HEK293T (cell line): Measurements from ENCODE around the gene MAP1LC3A.

ENCODE experiments used
- CTCF ChIA-PET: fragments of 350-600 bp; formaldehyde crosslinking; extraction: SDS; loops from one replicate; lab custom pipeline; 2021; ENCODE audit warnings: antibody characterized with exemption, inconsistent platforms; lab: Yijun Ruan, JAX
- POLR2A ChIA-PET: fragments of 350-600 bp; formaldehyde crosslinking; extraction: SDS; loops from one replicate; lab custom pipeline; 2020; ENCODE audit warnings: antibody characterized with exemption, inconsistent platforms; lab: Yijun Ruan, JAX
- DNase-seq: peaks from one replicate; pipeline ENCODE4 v3.0.0; 2012; ENCODE audit warnings: mixed read lengths; ENCODE audit errors: extremely low spot score
- ARNT ChIP-seq: fragments of 450-650 bp; IDR thresholded peaks from 2 replicates; pipeline ENCODE4 v1.6.1; 2017; ENCODE audit warnings: mild to moderate bottlenecking
- BHLHE40 ChIP-seq: fragments of 450-650 bp; IDR thresholded peaks from 2 replicates; pipeline ENCODE4 v1.6.1; 2016; ENCODE audit warnings: mild to moderate bottlenecking, moderate library complexity, borderline replicate concordance
- CTBP1 ChIP-seq: fragments of 450-650 bp; IDR thresholded peaks from 2 replicates; pipeline ENCODE4 v1.6.1; 2016; ENCODE audit warnings: borderline replicate concordance
- ELF4 ChIP-seq: fragments of 450-650 bp; IDR thresholded peaks from 2 replicates; pipeline ENCODE4 v1.6.1; 2017; ENCODE audit warnings: antibody characterized with exemption
- FOXA1 ChIP-seq: fragments of 450-650 bp; IDR thresholded peaks from 2 replicates; pipeline ENCODE4 v1.6.1; 2016; ENCODE audit warnings: mild to moderate bottlenecking
- FOXK2 ChIP-seq: fragments of 450-650 bp; IDR thresholded peaks from 2 replicates; pipeline ENCODE4 v1.6.1; 2016; ENCODE audit warnings: mild to moderate bottlenecking
- FOXM1 ChIP-seq: fragments of 450-650 bp; IDR thresholded peaks from 2 replicates; pipeline ENCODE4 v1.6.1; 2017; ENCODE audit warnings: mild to moderate bottlenecking, borderline replicate concordance
- HDGF ChIP-seq: fragments of 450-650 bp; IDR thresholded peaks from 2 replicates; pipeline ENCODE4 v1.6.1; 2017; ENCODE audit warnings: antibody characterized with exemption, borderline replicate concordance
- L3MBTL2 ChIP-seq: fragments of 450-650 bp; conservative IDR thresholded peaks from 2 replicates; pipeline ENCODE4 v1.6.1; 2016; ENCODE audit warnings: mild to moderate bottlenecking
- LEF1 ChIP-seq: fragments of 450-650 bp; IDR thresholded peaks from 2 replicates; pipeline ENCODE4 v1.6.1; 2017; ENCODE audit warnings: mild to moderate bottlenecking, borderline replicate concordance
- NFRKB ChIP-seq: fragments of 450-650 bp; IDR thresholded peaks from 2 replicates; pipeline ENCODE4 v1.6.1; 2016; ENCODE audit warnings: mild to moderate bottlenecking, moderate library complexity
- PKNOX1 ChIP-seq: fragments of 450-650 bp; IDR thresholded peaks from 2 replicates; pipeline ENCODE4 v1.6.1; 2016
- SP1 ChIP-seq: fragments of 450-650 bp; IDR thresholded peaks from 2 replicates; pipeline ENCODE4 v1.6.1; 2017
- SUZ12 ChIP-seq: fragments of 450-650 bp; IDR thresholded peaks from 2 replicates; pipeline ENCODE4 v1.6.1; 2016; ENCODE audit warnings: mild to moderate bottlenecking
- TARDBP ChIP-seq: fragments of 450-650 bp; IDR thresholded peaks from 2 replicates; pipeline ENCODE4 v1.6.1; 2016
- ZNF384 ChIP-seq: fragments of 450-650 bp; IDR thresholded peaks from 2 replicates; pipeline ENCODE4 v1.6.1; 2016

The MAP1LC3A gene

DNA sequence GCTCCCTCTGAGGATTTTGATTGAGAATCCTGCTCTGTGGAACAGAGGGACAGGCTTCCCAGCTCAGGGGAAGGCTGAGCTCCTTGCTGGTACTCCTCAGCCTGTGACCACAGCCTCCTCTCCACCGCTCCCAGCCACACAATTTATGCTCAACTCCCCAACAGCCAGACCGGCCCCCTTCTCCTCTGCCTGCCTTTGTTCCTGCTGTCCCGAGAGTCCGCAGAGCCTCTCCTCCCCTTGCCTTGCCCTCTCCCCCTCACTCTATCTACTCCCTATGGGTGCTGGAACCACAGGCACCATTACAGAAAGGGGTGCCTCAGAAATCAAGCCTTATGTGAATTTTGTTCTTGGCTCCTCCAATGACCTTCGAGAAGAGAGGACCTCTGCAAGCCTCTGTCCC lies 15.9 kb downstream of the MAP1LC3A start:
- no peak for DNase-seq
- ChIA-PET POLR2A (no interaction called here), CTCF (no interaction called here)
- TF ChIP-seq SP1 = no peak
- no peak for TF ChIP-seq ELF4
- no peak for TF ChIP-seq ARNT
- TF ChIP-seq NFRKB = no peak
- TF ChIP-seq L3MBTL2 = no peak
- TF ChIP-seq ZNF384 = no peak
- TF ChIP-seq TARDBP = no peak
- no peak for TF ChIP-seq FOXM1
- no peak for TF ChIP-seq BHLHE40
- TF ChIP-seq HDGF = no peak

DNA sequence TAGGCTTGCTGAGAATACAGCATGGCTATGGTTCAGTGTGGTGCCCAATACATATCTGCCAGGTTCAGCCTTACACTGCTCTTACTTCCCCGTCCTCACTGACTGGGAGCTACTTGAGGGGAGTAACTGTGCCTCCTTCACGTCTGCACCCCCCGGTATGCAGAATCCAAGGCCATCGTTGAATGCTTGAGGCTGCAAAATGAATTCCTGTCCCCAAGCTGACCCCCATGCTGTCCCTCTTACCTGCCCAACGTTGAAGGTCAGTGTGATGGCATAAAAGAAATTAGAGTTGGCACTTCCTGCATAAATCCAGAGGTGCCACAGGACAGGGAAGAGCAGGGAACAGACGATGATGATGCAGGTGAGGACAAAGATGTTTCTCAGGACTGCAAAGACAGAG lies 16.3 kb downstream of the MAP1LC3A start:
- DNase-seq = no peak
- TF ChIP-seq FOXK2 (no peak), PKNOX1 (no peak), NFRKB (no peak), CTBP1 (no peak), ZNF384 (no peak), LEF1 (no peak), FOXM1 (no peak)
- ChIA-PET POLR2A (no interaction called here), CTCF (no interaction called here)

- TF ChIP-seq SUZ12 = no peak
- TF ChIP-seq TARDBP = no peak
- TF ChIP-seq FOXK2 = no peak
- no peak for TF ChIP-seq BHLHE40
- TF ChIP-seq NFRKB = no peak
- no peak for TF ChIP-seq SP1
- no peak for TF ChIP-seq ELF4
- TF ChIP-seq HDGF = no peak
- no peak for TF ChIP-seq CTBP1
- no peak for TF ChIP-seq FOXM1
- TF ChIP-seq FOXA1 = no peak
- TF ChIP-seq L3MBTL2 = no peak
- no peak for TF ChIP-seq ZNF384
- TF ChIP-seq PKNOX1 = no peak
- no peak for TF ChIP-seq LEF1
- no peak for TF ChIP-seq ARNT
- no peak for DNase-seq
- ChIA-PET CTCF (no interaction called here), POLR2A (no interaction called here)
Observed at GRCh38 chr20:34575271-34575670, 16.8 kb downstream of the MAP1LC3A start.

- CTCF ChIA-PET = interaction anchor here (0.7 kb wide), 1 partner anchor 107 kb away, joined by 3 read pairs; no protein-coding TSS in a partner anchor
- TF ChIP-seq ELF4 (no peak), ZNF384 (no peak), SP1 (no peak), FOXK2 (no peak), NFRKB (no peak), ARNT (no peak), TARDBP (no peak), L3MBTL2 (no peak), PKNOX1 (no peak), SUZ12 (no peak), LEF1 (no peak), CTBP1 (no peak)
- DNase-seq = no peak
- POLR2A ChIA-PET = no interaction called here
Observed at GRCh38 chr20:34575756-34576155, 17.2 kb downstream of the MAP1LC3A start.

DNA sequence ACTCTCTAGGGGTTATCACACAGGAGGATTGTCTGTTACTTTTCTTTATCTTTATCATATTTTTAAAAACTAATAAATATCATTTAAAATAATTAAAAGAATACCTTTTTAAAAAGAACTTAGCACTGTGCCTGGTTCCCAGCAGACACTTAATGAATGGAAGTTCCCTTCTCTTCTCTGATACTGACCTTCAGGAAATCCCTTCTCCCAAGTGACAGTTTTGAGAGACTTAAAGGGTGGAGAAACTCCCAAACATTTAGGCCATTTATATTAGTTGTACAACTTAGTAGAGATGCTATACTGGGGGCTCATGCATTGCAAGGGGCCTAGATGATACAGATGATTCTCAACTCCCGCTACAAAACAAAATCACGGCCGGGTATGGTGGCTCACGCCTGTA lies 18.5 kb downstream of the MAP1LC3A start:
- CTCF ChIA-PET = no interaction called here
- DNase-seq = no peak
- POLR2A ChIA-PET = no interaction called here
- TF ChIP-seq HDGF (no peak), SUZ12 (no peak), ELF4 (no peak), ARNT (no peak), LEF1 (no peak)

DNA sequence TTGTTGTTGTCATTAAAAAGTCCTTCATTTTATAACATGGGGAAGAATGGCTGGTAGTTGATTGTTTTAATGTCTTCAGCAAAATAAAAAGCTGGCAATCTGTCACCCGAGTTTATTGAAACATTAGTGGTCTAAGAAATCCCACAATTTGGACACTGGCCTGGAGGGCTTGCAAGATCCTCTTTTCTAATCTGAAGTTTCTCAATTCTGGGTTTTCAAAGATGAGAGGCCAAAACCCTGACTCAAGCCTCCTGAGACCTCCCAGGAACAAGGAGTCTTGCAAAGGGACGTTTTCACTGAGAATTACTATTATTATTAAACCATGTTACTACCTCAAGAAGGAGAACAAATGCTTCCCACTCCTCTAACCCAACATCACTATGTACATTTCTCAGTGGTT lies 19.5 kb downstream of the MAP1LC3A start:
- DNase-seq = no peak
- TF ChIP-seq FOXM1 = no peak
- no peak for TF ChIP-seq TARDBP
- no peak for TF ChIP-seq PKNOX1
- no peak for TF ChIP-seq CTBP1
- TF ChIP-seq SP1 = no peak
- TF ChIP-seq HDGF = no peak
- TF ChIP-seq FOXA1 = no peak
- TF ChIP-seq FOXK2 = no peak
- TF ChIP-seq L3MBTL2 = no peak
- TF ChIP-seq BHLHE40 = no peak
- no peak for TF ChIP-seq ARNT
- TF ChIP-seq LEF1 = no peak
- TF ChIP-seq NFRKB = no peak
- no peak for TF ChIP-seq SUZ12
- no peak for TF ChIP-seq ELF4
- TF ChIP-seq ZNF384 = no peak
- ChIA-PET CTCF (no interaction called here), POLR2A (no interaction called here)
